Small intestine (tissue), 7 donors: ENCODE measurements around the gene MCRIP1. TPM values are rescaled to one million over a fixed set of nuclear protein-coding genes. Genes with fewer than 3 reads are reported as not detected.

Experiments used
- DNase-seq, 2 donors: peaks; one replicate each; pipeline versions ENCODE4 v3.0.0 to v3.0.0-alpha.2; 2013
- FAIRE-seq: peaks from 2 replicates; lab custom pipeline; 2012; peaks lifted over from hg19 to GRCh38; lab: Jason Lieb, UNC
- H3K27ac ChIP-seq, 3 donors: one replicate each; pipeline ENCODE4 v1.5.1; 2013; ENCODE audit warnings: low read length in 2 of 3, mild to moderate bottlenecking in 2 of 3, control low read depth in 1 of 3, inconsistent platforms in 1 of 3, low read depth in 1 of 3, moderate library complexity in 1 of 3
- H3K27me3 ChIP-seq, 3 donors: one replicate each; pipeline ENCODE4 v1.6.1; 2013; ENCODE audit warnings: low read length in 3 of 3, inconsistent platforms in 1 of 3; ENCODE audit not compliant: control insufficient read depth in 3 of 3, insufficient read depth in 3 of 3
- H3K36me3 ChIP-seq, 3 donors: one replicate each; pipeline ENCODE4 v1.6.1; 2013; ENCODE audit warnings: low read length in 3 of 3, inconsistent platforms in 1 of 3, low read depth in 1 of 3, mild to moderate bottlenecking in 1 of 3, moderate library complexity in 1 of 3; ENCODE audit not compliant: control insufficient read depth in 3 of 3, insufficient read depth in 2 of 3
- H3K4me1 ChIP-seq, 3 donors: one replicate each; pipeline ENCODE4 v1.6.1; 2013; ENCODE audit warnings: low read length in 2 of 3, inconsistent platforms in 1 of 3, low read depth in 1 of 3, mild to moderate bottlenecking in 1 of 3, moderate library complexity in 1 of 3; ENCODE audit not compliant: control insufficient read depth in 3 of 3, insufficient read depth in 2 of 3
- H3K4me3 ChIP-seq, 3 donors: one replicate each; pipeline ENCODE4 v1.5.1; 2013; ENCODE audit warnings: low read length in 3 of 3, control low read depth in 1 of 3, inconsistent platforms in 1 of 3, low read depth in 1 of 3, mild to moderate bottlenecking in 1 of 3, moderate library complexity in 1 of 3
- H3K9me3 ChIP-seq, 2 donors: one replicate each; pipeline ENCODE4 v1.6.1; 2013; ENCODE audit warnings: low read depth in 1 of 2, low read length in 1 of 2; ENCODE audit not compliant: control insufficient read depth in 2 of 2, insufficient read depth in 1 of 2
- WGBS, 3 donors: extraction: QIAGEN DNeasy Blood & Tissue Kit; methylation state at CpG; one replicate each; pipeline ENCODE4 v1.1.7; 2013; 5-methylcytosine and 5-hydroxymethylcytosine counted together
- polyA plus RNA-seq, 4 donors: library from polyadenylated mRNA; stranded (reverse) in 3 of 4; unstranded in 1 of 4; fragments of 200-250 nt in 3 of 4; fragments of 120-200 nt in 1 of 4; gene quantifications; one replicate each; pipeline versions ENCODE4 v1.2.1 to v1.2.3, GENCODE V29; 2013
- donor health status: healthy with polysubstance abuse.
- donor health status: control.
- donor health status: control.
- donor health status: Bipolar disorder and iron deficiency.
- donor health status: healthy.

The MCRIP1 gene
- polyA plus RNA-seq, 4 donors: 19.5 to 87.6 (median 48.5) TPM

DNA sequence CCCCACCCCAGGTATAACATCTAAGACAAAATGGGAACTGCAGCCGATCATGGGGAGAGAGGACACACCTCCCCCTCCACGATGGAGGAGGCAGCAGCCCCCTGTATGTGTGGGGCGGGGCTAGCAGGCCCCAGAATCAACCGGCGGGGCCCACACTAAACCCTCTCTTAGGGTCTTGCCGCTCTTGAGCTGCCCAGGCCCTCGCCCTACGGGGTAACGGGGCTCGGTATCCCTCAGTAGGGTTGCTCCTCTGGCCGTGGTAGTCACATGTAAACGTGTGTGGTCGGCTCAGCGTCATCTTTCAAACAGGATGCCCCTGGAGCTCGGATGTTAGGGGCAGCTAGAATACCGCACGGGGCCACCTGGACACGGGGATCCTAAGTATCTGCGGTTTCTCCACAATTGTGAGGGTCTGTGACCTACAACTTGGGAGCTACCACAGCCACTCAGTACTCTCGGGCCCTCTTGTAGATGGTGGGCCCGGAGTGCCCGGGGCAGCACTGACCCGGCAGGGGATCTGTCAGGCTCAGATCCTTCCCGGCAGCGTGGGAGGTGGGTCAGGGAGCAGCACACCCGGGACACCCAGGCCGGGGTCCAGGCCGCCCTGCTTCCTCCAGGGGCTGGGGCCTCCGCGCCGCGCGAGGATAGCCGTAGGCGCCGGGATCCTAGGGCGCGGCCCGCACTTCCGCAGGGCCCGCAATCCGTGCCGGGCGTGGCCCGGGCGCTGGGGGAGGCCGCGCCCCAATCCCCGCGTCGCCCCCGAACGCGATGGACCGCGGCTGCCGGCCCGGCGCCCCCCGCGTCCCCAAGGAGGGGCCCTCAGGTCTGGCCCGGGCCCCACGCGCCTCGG is 37.3 kb upstream of the MCRIP1 start:
- Histone ChIP-seq H3K4me1 (peaks cover 0 to 53% (median 4%) of the 10 kb centered on the region in 3 donors), H3K9me3 (no peaks in the 10 kb centered on the region), H3K27ac (peak overlapping the region; percentile 92 to 100 (median 99)), H3K36me3 (peaks cover 4 to 56% (median 7%) of the 10 kb centered on the region in 3 donors), H3K4me3 (peak overlapping the region; percentile 78 to 98 (median 94)), H3K27me3 (no peaks in the 10 kb centered on the region)
- WGBS, 3 donors: 1 to 3% (median 2%) methylated on average over 43 to 65 of the region's 65 CpGs
- peak; percentile 59 to 79 for DNase-seq
- FAIRE-seq: no peak

DNA sequence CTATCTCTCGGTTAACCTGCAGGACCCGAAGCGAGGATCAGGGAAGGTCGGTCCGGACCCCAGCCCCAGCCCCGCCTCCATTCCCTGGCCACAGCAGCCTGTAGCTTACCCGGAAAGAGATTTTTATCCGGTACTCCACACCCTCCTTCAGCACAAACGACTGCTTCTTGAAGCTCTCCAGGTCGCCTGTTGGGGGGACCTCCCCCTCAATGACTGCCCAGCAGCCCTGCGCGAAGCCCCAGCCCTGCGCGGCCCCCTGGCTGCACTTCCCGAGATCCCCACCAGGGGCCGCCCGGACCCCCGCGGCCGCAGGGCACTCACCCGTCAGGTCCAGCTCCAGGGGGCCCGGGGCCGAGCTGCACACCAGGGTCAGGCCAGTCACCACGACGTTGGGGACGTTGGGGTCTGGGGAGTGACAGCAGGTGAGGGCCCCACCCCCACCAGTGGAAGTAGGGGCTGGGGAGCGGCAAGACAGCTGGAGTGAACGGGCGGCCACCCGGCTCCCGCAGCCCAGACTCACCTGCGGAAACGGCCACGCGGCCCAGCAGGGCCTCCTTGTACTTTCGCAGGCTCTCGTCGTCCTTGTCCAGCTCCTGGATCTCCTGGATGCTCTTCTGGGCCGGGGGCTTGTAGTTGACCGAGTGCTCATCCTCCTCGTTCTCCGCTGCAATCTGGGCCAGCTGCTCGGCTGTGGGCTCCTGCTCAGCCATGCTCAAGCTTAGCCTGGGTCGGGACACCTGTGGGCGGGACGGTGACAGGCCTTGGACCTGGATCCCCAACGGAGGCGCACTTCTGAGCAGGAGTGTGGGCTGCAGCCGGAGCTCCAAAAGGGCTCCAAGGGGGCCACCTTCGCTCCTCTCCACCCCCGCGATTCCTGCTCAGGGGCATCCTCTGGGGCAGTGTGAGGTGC is 36.4 kb upstream of the MCRIP1 start:
- Histone ChIP-seq H3K27me3 (no peaks in the 10 kb centered on the region), H3K9me3 (no peaks in the 10 kb centered on the region), H3K36me3 (peaks cover 4 to 64% (median 7%) of the 10 kb centered on the region in 3 donors), H3K4me1 (peaks cover 0 to 61% (median 4%) of the 10 kb centered on the region in 3 donors), H3K4me3 (peak overlapping the region; percentile 78 to 98 (median 94)), H3K27ac (peak overlapping the region; percentile 92 to 100 (median 99))
- no peak for FAIRE-seq
- 16 to 27% (median 22%) methylated on average over 50 to 52 of the region's 52 CpGs for WGBS, 3 donors
- peak; percentile 58 to 64 for DNase-seq

DNA sequence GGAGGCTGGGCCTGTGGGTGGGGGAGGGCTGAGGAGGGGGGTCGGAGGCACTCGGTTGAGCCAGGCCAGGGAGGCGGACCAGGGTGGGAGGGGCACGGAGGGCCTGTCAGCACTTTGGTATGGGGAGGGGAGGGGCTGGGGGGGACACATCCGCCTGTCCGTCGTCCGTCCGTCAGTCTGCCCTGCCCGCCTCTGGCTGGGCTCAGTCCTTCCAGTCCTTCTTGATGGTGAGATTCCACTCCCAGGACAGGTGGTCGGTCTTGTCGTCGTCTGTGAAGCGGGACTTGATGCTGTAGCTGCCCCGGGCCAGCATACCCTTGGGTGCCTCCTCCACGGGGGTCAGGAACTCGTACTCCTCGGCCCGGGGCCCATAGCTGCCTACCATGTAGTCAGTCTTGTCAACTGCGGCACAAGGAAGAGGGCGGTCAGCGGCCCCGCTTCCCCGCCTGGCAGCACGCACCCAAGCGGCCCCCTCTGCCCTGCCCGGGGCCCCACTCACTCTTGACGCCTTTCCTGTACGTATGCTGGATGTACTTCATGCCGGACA is 35.7 kb upstream of the MCRIP1 start:
- Histone ChIP-seq H3K4me3 (no peak overlapping the region), H3K27ac (peak overlapping the region; percentile 93 to 100 (median 99)), H3K27me3 (no peaks in the 10 kb centered on the region), H3K4me1 (peaks cover 0 to 66% (median 10%) of the 10 kb centered on the region in 3 donors), H3K36me3 (peaks cover 4 to 72% (median 7%) of the 10 kb centered on the region in 3 donors), H3K9me3 (no peaks in the 10 kb centered on the region)
- peak; percentile 17 to 39 for DNase-seq
- WGBS, 3 donors: 55 to 60% (median 56%) methylated on average over 24 to 30 of the region's 30 CpGs
- no peak for FAIRE-seq

DNA sequence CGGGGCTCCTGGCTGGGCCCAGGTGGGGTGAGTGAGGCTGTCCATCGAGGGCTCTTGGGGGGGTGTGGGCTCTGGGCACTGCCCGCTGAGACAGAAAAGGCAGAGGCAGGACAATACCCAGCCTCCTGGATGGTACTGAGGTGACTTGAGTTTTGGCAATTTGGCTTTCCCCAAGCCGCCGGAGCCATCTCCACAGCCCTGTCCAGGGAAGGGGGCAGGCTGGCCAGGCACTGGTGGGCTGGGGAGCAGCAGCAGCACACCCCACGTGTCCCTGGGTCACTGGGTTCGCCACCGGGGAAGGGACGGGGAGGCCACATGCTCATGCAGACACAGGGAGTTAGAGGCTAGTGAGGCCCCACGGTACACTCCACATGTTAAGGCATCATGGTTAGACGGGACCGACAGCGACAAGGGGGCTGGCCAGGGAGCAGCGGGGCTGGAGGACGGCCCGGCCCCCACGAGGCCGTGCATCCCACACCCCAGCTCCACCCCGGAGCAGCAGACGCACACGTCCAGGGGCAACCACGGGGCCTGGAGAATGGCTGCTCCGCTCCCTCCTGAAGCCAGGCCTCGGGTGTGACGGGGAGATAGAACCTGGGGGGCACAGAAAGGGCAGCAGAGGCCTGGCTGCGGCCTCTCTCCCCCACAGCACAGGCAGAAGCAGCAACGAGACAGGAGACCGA is 35.0 kb upstream of the MCRIP1 start:
- WGBS, 3 donors: 30 to 59% (median 43%) methylated on average over 21 to 28 of the region's 28 CpGs
- Histone ChIP-seq H3K27me3 (no peaks in the 10 kb centered on the region), H3K27ac (peak overlapping the region; percentile 93 to 99 (median 96)), H3K4me1 (peaks cover 0 to 71% (median 13%) of the 10 kb centered on the region in 3 donors), H3K9me3 (no peaks in the 10 kb centered on the region), H3K36me3 (peaks cover 4 to 76% (median 7%) of the 10 kb centered on the region in 3 donors), H3K4me3 (no peak overlapping the region)
- FAIRE-seq: no peak
- no peak for DNase-seq

DNA sequence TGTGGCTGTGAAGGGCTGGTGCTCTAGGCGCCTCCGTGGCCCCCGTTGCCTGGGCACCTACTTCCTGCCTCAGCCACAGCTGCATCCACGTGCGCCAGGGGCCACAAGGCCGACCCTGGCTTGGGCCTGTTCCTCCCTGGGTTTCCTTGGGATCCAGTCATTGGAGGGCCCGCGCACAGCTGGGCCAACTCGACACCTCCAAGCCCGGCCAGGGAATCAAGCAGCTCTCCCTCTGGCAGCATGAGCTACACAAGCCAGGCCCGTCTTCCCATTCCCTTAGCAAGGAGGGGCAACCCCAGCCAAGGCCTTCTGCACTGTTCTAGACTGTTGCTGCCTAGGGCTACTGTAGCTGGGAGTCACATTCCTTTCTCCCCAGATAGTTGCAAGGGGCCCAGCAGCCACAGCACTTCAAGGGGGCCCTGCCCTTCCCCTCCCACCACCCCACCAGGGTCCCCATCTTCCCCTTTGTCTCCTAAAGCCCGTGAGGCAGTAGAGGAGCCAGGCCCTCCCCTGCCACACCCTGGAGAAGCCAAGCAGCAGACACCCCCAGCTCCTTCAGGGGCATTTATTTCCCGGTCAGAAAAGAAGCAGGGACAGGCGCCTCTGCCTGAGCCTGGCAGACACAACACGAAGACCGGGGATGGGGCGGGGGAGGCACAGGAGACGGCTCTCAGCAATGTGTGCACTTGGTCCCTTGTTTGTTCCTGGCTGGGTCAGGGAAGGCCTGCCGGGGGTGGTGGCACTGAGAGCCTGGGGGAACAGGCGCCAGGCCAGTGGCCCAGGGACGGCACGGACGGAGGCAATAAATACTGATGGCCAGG is 34.3 kb upstream of the MCRIP1 start:
- no peak overlapping the region for H3K4me3 ChIP-seq
- FAIRE-seq: no peak

DNA sequence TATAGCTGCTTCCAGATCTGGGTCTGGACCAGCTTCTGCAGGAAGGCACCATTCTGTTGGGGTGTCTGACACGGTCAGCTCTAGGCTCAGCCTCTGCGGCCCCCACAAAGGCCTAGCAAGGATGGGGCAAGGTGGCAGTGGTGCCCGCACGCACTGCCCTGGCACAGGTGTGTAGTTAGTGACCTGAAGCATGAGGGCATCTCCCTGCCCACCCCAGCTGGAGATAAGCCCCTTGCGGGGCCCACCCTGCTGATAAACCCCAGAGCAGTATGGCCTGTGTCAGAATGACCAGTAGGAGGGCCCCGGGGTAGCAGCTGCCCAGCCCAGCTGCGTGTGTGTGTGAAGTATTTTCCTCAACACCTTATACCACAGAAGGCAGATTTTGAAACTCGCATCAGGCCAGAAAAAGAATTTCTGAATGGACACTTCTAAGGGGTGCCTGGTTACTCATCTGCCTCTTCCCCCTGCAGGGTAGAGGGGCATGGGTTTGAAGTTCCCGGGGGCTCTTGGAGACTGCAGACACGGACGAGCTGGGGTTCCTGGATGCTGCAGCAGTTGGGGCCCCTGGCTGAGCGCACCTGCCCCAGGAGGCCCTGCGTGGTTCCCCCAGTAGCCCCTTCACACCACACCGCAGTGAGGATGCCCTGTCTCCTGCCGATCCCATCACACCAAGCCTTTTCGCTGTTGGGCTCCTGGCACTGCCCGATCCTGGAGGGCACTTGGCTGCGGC is 33.5 kb upstream of the MCRIP1 start:
- WGBS, 3 donors: 34 to 62% (median 42%) methylated on average over 18 of the region's 18 CpGs
- Histone ChIP-seq H3K9me3 (no peaks in the 10 kb centered on the region), H3K4me3 (peak overlapping the region in 1 of 3 donors; percentile 4), H3K27me3 (no peaks in the 10 kb centered on the region), H3K36me3 (peaks cover 4 to 77% (median 7%) of the 10 kb centered on the region in 3 donors), H3K4me1 (peaks cover 0 to 73% (median 13%) of the 10 kb centered on the region in 3 donors), H3K27ac (peak overlapping the region; percentile 93 to 99 (median 96))
- DNase-seq (peak in 1 of 2 donors; percentile 23), FAIRE-seq (no peak)

More for the DNA sequence above, 34.3 kb upstream of the MCRIP1 start:
- peak; percentile 61 to 64 for DNase-seq
- WGBS, 3 donors: 19 to 41% (median 29%) methylated on average over 23 of the region's 23 CpGs
- H3K4me1 ChIP-seq: peaks cover 0 to 74% (median 13%) of the 10 kb centered on the region in 3 donors
- H3K36me3 ChIP-seq: peaks cover 4 to 77% (median 7%) of the 10 kb centered on the region in 3 donors
- H3K9me3 ChIP-seq: no peaks in the 10 kb centered on the region
- H3K27ac ChIP-seq: peak overlapping the region; percentile 93 to 99 (median 96)
- no peaks in the 10 kb centered on the region for H3K27me3 ChIP-seq
